ENCODE results near the gene USH1G.
A peak's percentile ranks its signal among the peaks of the same experiment; 100 is the strongest.

Gene USH1G

DNA sequence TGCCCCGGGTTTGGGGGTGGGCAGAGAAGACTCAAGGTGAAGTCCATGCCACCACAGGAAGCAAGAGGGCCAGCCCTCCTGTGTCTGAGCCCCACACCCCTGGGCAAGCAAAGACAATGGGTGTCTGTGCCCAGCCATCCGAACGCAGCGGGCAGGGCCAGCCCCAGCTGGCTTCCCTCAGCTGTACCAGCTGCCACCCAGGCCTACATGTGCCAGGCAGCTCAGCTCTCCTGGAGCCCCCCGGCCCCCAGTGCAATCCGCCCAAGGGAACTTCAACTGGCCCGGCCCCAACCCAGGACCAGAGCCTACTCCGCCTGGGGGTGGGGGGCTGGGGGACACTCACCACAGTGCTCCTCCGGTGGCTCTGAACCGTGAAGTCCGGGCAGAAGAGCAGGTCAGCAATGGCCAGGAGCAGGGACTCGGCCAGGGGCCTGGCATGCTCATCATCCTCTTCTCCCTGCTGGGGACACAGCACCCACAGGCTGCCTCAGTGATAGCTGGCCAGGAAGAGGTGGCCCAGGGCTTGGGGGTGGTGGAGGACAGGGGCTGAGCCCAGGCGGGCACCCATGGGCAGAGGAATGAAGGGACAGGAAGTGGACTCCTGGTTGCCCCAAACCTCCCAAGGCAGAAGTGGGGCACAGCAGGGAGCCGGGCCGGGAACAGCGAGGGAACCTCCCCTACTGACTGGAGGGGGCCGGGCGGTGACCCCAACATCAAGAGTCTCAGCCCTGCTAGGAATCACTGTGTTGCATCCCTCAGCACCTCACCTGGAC lies 39.8 kb upstream of the USH1G start:
- H3K9ac ChIP-seq (ENCODE audit: low read length), result no peak overlapping the region
- no peaks in the 10 kb centered on the region for H3K9me3 ChIP-seq (ENCODE audit: insufficient read depth, low read length)
- H3K27ac ChIP-seq (ENCODE audit: low read depth, low read length), result no peak overlapping the region
- no peak overlapping the region for H3K4me3 ChIP-seq (ENCODE audit: insufficient read depth, low read length, poor library complexity, severe bottlenecking)
- no peak overlapping the region for H3K4me2 ChIP-seq (ENCODE audit: low read depth, low read length, poor library complexity, severe bottlenecking)
- no peaks in the 10 kb centered on the region for H3K27me3 ChIP-seq (ENCODE audit: low read length)
- no peaks in the 10 kb centered on the region for H4K20me1 ChIP-seq (ENCODE audit: low read depth, low read length)
- TF ChIP-seq EZH2phosphoT487 (conservative IDR thresholded peaks at IDR 0.05; ENCODE audit: low read length) (no peak), CTCF (IDR thresholded peaks at IDR 0.05; ENCODE audit: insufficient read depth, low read length, poor library complexity, severe bottlenecking) (no peak)
- H3K9me2 ChIP-seq (replicated peaks; ENCODE audit: insufficient read depth, low read length), result no peaks in the 10 kb centered on the region
- no peaks in the 10 kb centered on the region for H3K36me3 ChIP-seq (ENCODE audit: low read length)
- no peaks in the 10 kb centered on the region for H3F3A ChIP-seq (ENCODE audit: insufficient read depth)
- H3K79me2 ChIP-seq (ENCODE audit: insufficient read depth, low read length), result no peaks in the 10 kb centered on the region
- H2AFZ ChIP-seq (ENCODE audit: low read depth, low read length, severe bottlenecking), result no peak overlapping the region

DNA sequence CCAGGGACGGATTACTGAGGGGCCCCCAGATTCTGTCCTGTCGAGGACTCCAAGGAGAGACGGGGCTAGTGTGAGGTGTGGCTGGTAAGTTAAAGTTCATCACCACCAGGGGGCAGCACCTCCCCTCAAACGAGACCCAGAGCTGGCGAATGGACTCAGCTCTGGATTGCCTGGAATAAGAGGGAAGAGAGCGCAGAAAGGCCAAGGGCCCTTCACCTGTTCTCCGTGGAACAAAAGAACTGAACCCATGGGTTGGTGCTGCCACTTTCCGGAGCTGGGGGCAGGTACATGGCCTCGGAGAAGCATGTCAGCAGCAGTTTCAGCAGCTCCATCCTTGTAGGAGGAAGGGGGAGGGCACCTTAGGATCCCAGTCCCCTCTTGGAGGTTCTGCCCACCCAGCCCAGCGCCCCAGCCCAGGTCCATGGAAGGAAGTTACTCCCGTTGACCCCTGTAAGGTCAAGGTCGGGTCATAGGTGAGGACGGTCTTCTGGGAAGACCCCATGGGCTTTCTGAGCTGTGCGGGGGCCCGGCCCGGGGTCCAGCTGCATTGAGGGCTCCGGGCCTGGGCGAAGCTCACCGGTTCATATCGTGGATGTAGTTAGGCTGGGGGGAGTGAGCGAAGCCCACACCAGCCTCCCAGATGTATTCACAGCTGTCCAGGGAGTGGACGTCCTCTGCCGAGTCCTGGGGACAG lies 38.7 kb upstream of the USH1G start:
- H3K4me3 ChIP-seq (ENCODE audit: insufficient read depth, low read length, poor library complexity, severe bottlenecking), result no peak overlapping the region
- H3K36me3 ChIP-seq (ENCODE audit: low read length), result no peaks in the 10 kb centered on the region
- H3K4me2 ChIP-seq (ENCODE audit: low read depth, low read length, poor library complexity, severe bottlenecking), result no peak overlapping the region
- H3K79me2 ChIP-seq (ENCODE audit: insufficient read depth, low read length), result no peaks in the 10 kb centered on the region
- no peak overlapping the region for H3K9ac ChIP-seq (ENCODE audit: low read length)
- H3K9me2 ChIP-seq (replicated peaks; ENCODE audit: insufficient read depth, low read length), result no peaks in the 10 kb centered on the region
- TF ChIP-seq CTCF (IDR thresholded peaks at IDR 0.05; ENCODE audit: insufficient read depth, low read length, poor library complexity, severe bottlenecking) (peak; percentile 77), EZH2phosphoT487 (conservative IDR thresholded peaks at IDR 0.05; ENCODE audit: low read length) (no peak)
- no peaks in the 10 kb centered on the region for H3K27me3 ChIP-seq (ENCODE audit: low read length)
- no peaks in the 10 kb centered on the region for H4K20me1 ChIP-seq (ENCODE audit: low read depth, low read length)
- no peak overlapping the region for H3K27ac ChIP-seq (ENCODE audit: low read depth, low read length)
- no peaks in the 10 kb centered on the region for H3F3A ChIP-seq (ENCODE audit: insufficient read depth)
- H3K9me3 ChIP-seq (ENCODE audit: insufficient read depth, low read length), result no peaks in the 10 kb centered on the region
- no peak overlapping the region for H2AFZ ChIP-seq (ENCODE audit: low read depth, low read length, severe bottlenecking)

GRCh38 chr17:74960570-74961342 lies 37.7 kb upstream of the USH1G start:
- peak overlapping the region; percentile 82 for H2AFZ ChIP-seq (ENCODE audit: low read depth, low read length, severe bottlenecking)
- no peak overlapping the region for H3K27ac ChIP-seq (ENCODE audit: low read depth, low read length)
- H3K9me2 ChIP-seq (replicated peaks; ENCODE audit: insufficient read depth, low read length), result no peaks in the 10 kb centered on the region
- H3K4me3 ChIP-seq (ENCODE audit: insufficient read depth, low read length, poor library complexity, severe bottlenecking), result no peak overlapping the region
- H3K4me2 ChIP-seq (ENCODE audit: low read depth, low read length, poor library complexity, severe bottlenecking), result peak overlapping the region; percentile 21
- H3F3A ChIP-seq (ENCODE audit: insufficient read depth), result no peaks in the 10 kb centered on the region
- H3K27me3 ChIP-seq (ENCODE audit: low read length), result no peaks in the 10 kb centered on the region
- no peaks in the 10 kb centered on the region for H3K9me3 ChIP-seq (ENCODE audit: insufficient read depth, low read length)
- H3K9ac ChIP-seq (ENCODE audit: low read length), result no peak overlapping the region
- no peaks in the 10 kb centered on the region for H3K36me3 ChIP-seq (ENCODE audit: low read length)
- TF ChIP-seq EZH2phosphoT487 (conservative IDR thresholded peaks at IDR 0.05; ENCODE audit: low read length) (no peak), CTCF (IDR thresholded peaks at IDR 0.05; ENCODE audit: insufficient read depth, low read length, poor library complexity, severe bottlenecking) (peak; percentile 65)
- H4K20me1 ChIP-seq (ENCODE audit: low read depth, low read length), result no peaks in the 10 kb centered on the region
- no peaks in the 10 kb centered on the region for H3K79me2 ChIP-seq (ENCODE audit: insufficient read depth, low read length)
